ENCODE data around the gene GUCA1C. TPM values are rescaled to one million over a fixed set of nuclear protein-coding genes. Genes with fewer than 3 reads are reported as not detected.

GUCA1C gene
- total RNA-seq, 4 donors from 2014 or later: not detected

GRCh38 chr3:108953210-108953609 is 469 bp downstream of the GUCA1C start:
- intact Hi-C loops (cut with DNase I; ENCODE audit: low total_unique reads): no loop called here
- DNase-seq: no peak
- TF ChIP-seq POLR2A (IDR thresholded peaks at IDR 0.05): no peak
- no peak for TF ChIP-seq CTCF (IDR thresholded peaks at IDR 0.05)
- no peak overlapping the region for H3K4me3 ChIP-seq
- no peak overlapping the region for H3K27ac ChIP-seq
- H3K9me3 ChIP-seq: no peaks in the 10 kb centered on the region
- H3K36me3 ChIP-seq: no peaks in the 10 kb centered on the region
- no peaks in the 10 kb centered on the region for H3K27me3 ChIP-seq
- no peaks in the 10 kb centered on the region for H3K4me1 ChIP-seq

- no peak for DNase-seq
- H3K4me3 ChIP-seq: no peak overlapping the region
- intact Hi-C loops (cut with DNase I; ENCODE audit: low total_unique reads): no loop called here
- no peaks in the 10 kb centered on the region for H3K27me3 ChIP-seq
- H3K36me3 ChIP-seq: no peaks in the 10 kb centered on the region
- H3K27ac ChIP-seq: no peak overlapping the region
- no peaks in the 10 kb centered on the region for H3K9me3 ChIP-seq
- TF ChIP-seq POLR2A (IDR thresholded peaks at IDR 0.05) (no peak), CTCF (IDR thresholded peaks at IDR 0.05) (no peak)
- H3K4me1 ChIP-seq: no peaks in the 10 kb centered on the region
Observed at GRCh38 chr3:108951820-108952501, 1.7 kb downstream of the GUCA1C start.

GRCh38 chr3:108947855-108948254 is 5.8 kb downstream of the GUCA1C start:
- no peak for DNase-seq
- H3K27me3 ChIP-seq: no peaks in the 10 kb centered on the region
- H3K4me1 ChIP-seq: no peaks in the 10 kb centered on the region
- H3K4me3 ChIP-seq: no peak overlapping the region
- H3K9me3 ChIP-seq: no peaks in the 10 kb centered on the region
- TF ChIP-seq POLR2A (IDR thresholded peaks at IDR 0.05): no peak
- TF ChIP-seq CTCF (IDR thresholded peaks at IDR 0.05): no peak
- intact Hi-C loops (cut with DNase I; ENCODE audit: low total_unique reads): no loop called here
- no peaks in the 10 kb centered on the region for H3K36me3 ChIP-seq
- H3K27ac ChIP-seq: no peak overlapping the region

- Histone ChIP-seq H3K4me1 (no peaks in the 10 kb centered on the region), H3K4me3 (no peak overlapping the region), H3K27ac (no peak overlapping the region), H3K36me3 (no peaks in the 10 kb centered on the region), H3K9me3 (no peaks in the 10 kb centered on the region), H3K27me3 (no peaks in the 10 kb centered on the region)
- no peak for TF ChIP-seq CTCF (IDR thresholded peaks at IDR 0.05)
- TF ChIP-seq POLR2A (IDR thresholded peaks at IDR 0.05): no peak
- intact Hi-C loops (cut with DNase I; ENCODE audit: low total_unique reads): no loop called here
- no peak for DNase-seq
Observed at GRCh38 chr3:108946292-108947285, 7.1 kb downstream of the GUCA1C start.
